Endometrium (tissue), 2 donors: ENCODE measurements around the gene KANK4.

Experiments used
- FAIRE-seq: peaks from 2 replicates; lab custom pipeline; 2012; peaks lifted over from hg19 to GRCh38; lab: Jason Lieb, UNC
- donor health status: control.
- donor health status: control.

The KANK4 gene

DNA sequence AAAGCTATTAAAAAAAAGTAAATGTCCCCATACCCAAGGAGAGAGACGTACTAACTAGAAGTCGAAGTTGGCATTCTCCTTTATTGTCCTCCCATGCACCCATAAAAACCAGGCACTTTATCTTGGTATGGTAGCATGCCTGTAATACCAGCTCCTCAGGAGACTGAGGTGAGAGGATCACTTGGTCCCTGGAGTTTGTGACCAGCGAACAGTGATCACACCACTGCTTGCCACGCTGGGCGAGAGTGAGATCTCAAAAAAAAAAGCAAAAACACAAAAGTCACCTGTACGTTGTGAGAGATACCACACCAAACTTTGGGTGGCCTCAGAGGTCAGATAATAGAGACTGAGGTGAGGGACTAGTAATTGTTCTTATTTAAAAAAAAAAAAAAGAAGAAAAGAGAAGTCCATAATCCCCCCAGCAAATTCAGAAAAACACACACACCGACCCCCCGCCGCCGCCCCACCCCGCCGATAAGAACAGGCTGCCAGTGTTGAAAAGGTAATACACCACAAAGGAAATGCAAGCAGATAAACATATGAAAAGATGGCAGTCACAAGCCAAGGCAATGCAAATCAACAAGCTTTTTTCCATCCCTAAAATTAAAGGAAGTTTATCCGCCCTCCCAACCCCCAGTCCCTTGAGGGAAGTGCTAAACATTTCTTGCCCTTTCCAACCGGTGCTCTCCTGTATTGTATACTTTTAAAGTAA is 121.0 kb downstream of the KANK4 start:
- FAIRE-seq: no peak

- FAIRE-seq: no peak
Observed at GRCh38 chr1:62196086-62196690, 123.0 kb downstream of the KANK4 start.

GRCh38 chr1:62194651-62195544 is 124.3 kb downstream of the KANK4 start, which contains the start of gene L1TD1:
TSS of gene L1TD1 (plus strand) at chr1:62194849. CDS start at chr1:62206629, 11,780 bp downstream.
- FAIRE-seq: no peak

DNA sequence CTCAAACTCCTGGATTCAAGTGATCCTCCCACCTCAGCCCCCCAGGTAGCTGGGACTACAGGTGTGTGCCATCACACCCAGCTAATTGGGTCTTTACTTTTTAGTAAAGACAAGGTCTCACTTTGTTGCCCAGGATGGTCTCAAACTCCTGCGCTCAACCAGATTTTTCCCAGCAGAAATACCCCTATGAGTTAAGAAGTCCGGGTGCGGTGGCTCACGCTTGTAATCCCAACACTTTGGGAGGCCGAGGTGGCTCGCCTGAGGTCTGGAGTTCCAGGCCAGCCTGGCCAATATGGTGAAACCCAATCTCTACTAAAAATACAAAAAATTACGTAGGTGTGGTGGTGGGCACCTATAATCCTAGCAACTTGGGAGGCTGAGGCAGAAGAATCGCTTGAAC is 131.1 kb downstream of the KANK4 start:
- FAIRE-seq: no peak

DNA sequence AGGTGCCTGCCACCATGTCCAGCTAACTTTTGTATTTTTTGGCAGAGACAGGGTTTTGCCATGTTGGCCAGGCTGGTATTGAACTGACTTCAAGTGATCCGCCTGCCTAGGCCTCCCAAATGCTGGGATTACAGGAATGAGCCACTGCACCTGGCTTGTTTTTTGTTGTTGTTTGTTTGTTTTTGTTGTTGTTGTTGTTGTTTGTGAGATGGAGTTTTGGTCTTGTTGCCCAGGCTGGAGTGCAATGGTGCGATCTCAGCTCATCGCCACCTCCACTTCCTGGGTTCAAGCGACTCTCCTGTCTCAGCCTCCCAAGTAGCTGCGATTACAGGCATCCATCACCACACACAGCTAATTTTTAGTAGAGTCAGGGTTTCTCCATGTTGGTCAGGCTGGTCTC is 131.7 kb downstream of the KANK4 start:
- no peak for FAIRE-seq
